Measurements from ENCODE around the gene JAK1. TPM values are rescaled to one million over a fixed set of nuclear protein-coding genes. Genes with fewer than 3 reads are reported as not detected.

The JAK1 gene
- total RNA-seq, 4 donors from 2014 or later: 112 to 158 (median 135) TPM

GRCh38 chr1:65009176-65009575, 42.8 kb upstream of the JAK1 start:
- Histone ChIP-seq H3K9me3 (no peaks in the 10 kb centered on the region), H3K27me3 (no peaks in the 10 kb centered on the region), H3K4me1 (peaks cover 0 to 2% (median 0%) of the 10 kb centered on the region in 4 donors), H3K36me3 (no peaks in the 10 kb centered on the region), H3K4me3 (no peak overlapping the region), H3K27ac (replicated peaks in 1 of 4) (no peak overlapping the region)
- intact Hi-C loops (cut with DNase I): no loop called here
- TF ChIP-seq EP300 (IDR thresholded peaks at IDR 0.05): no peak
- TF ChIP-seq POLR2AphosphoS5 (IDR thresholded peaks at IDR 0.05): no peak
- no peak for TF ChIP-seq CTCF (IDR thresholded peaks at IDR 0.05)
- TF ChIP-seq POLR2A (IDR thresholded peaks at IDR 0.05; ENCODE audit: low read depth): no peak
- 91% methylated on average over 1 of the region's 1 CpG for WGBS
- DNase-seq (ENCODE audit: extremely low spot score): no peak

GRCh38 chr1:65006806-65007205, 40.5 kb upstream of the JAK1 start:
- WGBS: 99% methylated on average over 2 of the region's 2 CpGs
- no peaks in the 10 kb centered on the region for H3K36me3 ChIP-seq
- intact Hi-C loops (cut with DNase I): no loop called here
- H3K4me1 ChIP-seq: peaks cover 4 to 22% (median 13%) of the 10 kb centered on the region in 4 donors
- H3K9me3 ChIP-seq: no peaks in the 10 kb centered on the region
- H3K27me3 ChIP-seq: no peaks in the 10 kb centered on the region
- no peak for DNase-seq (ENCODE audit: extremely low spot score)
- no peak overlapping the region for H3K4me3 ChIP-seq
- TF ChIP-seq POLR2A (IDR thresholded peaks at IDR 0.05; ENCODE audit: low read depth): no peak
- no peak for TF ChIP-seq EP300 (IDR thresholded peaks at IDR 0.05)
- TF ChIP-seq POLR2AphosphoS5 (IDR thresholded peaks at IDR 0.05): no peak
- no peak for TF ChIP-seq CTCF (IDR thresholded peaks at IDR 0.05)
- H3K27ac ChIP-seq (replicated peaks in 1 of 4): no peak overlapping the region

DNA sequence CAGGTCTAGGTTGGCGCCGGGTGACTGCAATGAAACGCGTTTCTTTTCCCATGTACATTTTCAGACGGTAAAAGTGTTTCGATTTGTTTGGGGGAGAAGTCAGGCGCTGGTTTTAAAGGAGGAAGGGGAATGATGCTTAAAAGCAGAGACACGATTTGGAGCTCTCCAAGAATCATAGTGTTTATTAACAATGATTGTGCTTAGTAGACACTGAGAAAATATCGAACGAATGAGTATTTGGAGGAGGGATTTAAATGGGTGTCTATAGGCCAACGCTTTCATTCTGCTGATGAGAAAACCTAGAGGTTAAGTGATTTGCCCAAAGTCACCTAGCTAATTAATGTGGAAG, 36.9 kb upstream of the JAK1 start:
- intact Hi-C loops (cut with DNase I): loop anchor here (2.0 to 5.0 kb wide), 2 partner anchors 36 to 64 kb away; partner anchors contain the start of gene JAK1
- Histone ChIP-seq H3K27ac (replicated peaks in 1 of 4) (peak overlapping the region; percentile 92 to 98 (median 98)), H3K9me3 (no peaks in the 10 kb centered on the region), H3K4me3 (peak overlapping the region; percentile 65 to 82 (median 72)), H3K4me1 (peaks cover 10 to 26% (median 24%) of the 10 kb centered on the region in 4 donors), H3K36me3 (no peaks in the 10 kb centered on the region), H3K27me3 (no peaks in the 10 kb centered on the region)
- no peak for DNase-seq (ENCODE audit: extremely low spot score)
- 20% methylated on average over 11 of the region's 11 CpGs for WGBS
- TF ChIP-seq POLR2A (IDR thresholded peaks at IDR 0.05; ENCODE audit: low read depth) (no peak), POLR2AphosphoS5 (IDR thresholded peaks at IDR 0.05) (no peak), EP300 (IDR thresholded peaks at IDR 0.05) (no peak), CTCF (IDR thresholded peaks at IDR 0.05) (no peak)

- H3K27me3 ChIP-seq: no peaks in the 10 kb centered on the region
- H3K27ac ChIP-seq (replicated peaks in 1 of 4): peak overlapping the region; percentile 92 to 98 (median 98)
- DNase-seq (ENCODE audit: extremely low spot score): peak; percentile 98
- no peaks in the 10 kb centered on the region for H3K9me3 ChIP-seq
- WGBS: 29% methylated on average over 37 of the region's 72 CpGs
- no peaks in the 10 kb centered on the region for H3K36me3 ChIP-seq
- peak overlapping the region; percentile 65 to 82 (median 72) for H3K4me3 ChIP-seq
- intact Hi-C loops (cut with DNase I): loop anchor here (2.0 to 5.0 kb wide), 2 partner anchors 36 to 65 kb away; partner anchors contain the start of gene JAK1
- H3K4me1 ChIP-seq: peaks cover 10 to 26% (median 24%) of the 10 kb centered on the region in 4 donors
- TF ChIP-seq POLR2AphosphoS5 (IDR thresholded peaks at IDR 0.05) (peak; percentile 77 to 79), CTCF (IDR thresholded peaks at IDR 0.05) (no peak)
Measured at GRCh38 chr1:65002508-65003315, 36.4 kb upstream of the JAK1 start.

All from esophagus muscularis mucosa (tissue), 4 donors.